IPS-18c (cell line): ENCODE data around the gene PPP1R26.
"Not testable (repeated sequence)": the region's sequence is repeated elsewhere in the genome, so short reads cannot be mapped to it uniquely, and the experiment has no call there.

Source experiments
- H3K4me3 ChIP-seq: 2 replicates; pipeline ENCODE4 v1.7.0; 2013; ENCODE audit warnings: low read depth, mild to moderate bottlenecking, low read length, moderate library complexity; ENCODE audit not compliant: insufficient read depth
- H3K9me3 ChIP-seq: one replicate; pipeline ENCODE4 v1.6.1; 2013; ENCODE audit warnings: mild to moderate bottlenecking, low read length, moderate library complexity; ENCODE audit not compliant: control insufficient read depth, insufficient read depth

The PPP1R26 gene

GRCh38 chr9:135455401-135456030 is 24.1 kb upstream of the PPP1R26 start:
- Histone ChIP-seq H3K9me3 (no peaks in the 10 kb centered on the region), H3K4me3 (no peak overlapping the region; the same call in 1 of the 2 replicates)

- Histone ChIP-seq H3K9me3 (no peaks in the 10 kb centered on the region), H3K4me3 (no peak overlapping the region)
These were observed 23.0 kb upstream of the PPP1R26 start for GRCh38 chr9:135456436-135457104.

- not testable (repeated sequence) for H3K9me3 ChIP-seq, H3K4me3 ChIP-seq
These were observed 21.1 kb upstream of the PPP1R26 start for GRCh38 chr9:135458478-135458877.

GRCh38 chr9:135461936-135462335 is 17.6 kb upstream of the PPP1R26 start:
- Histone ChIP-seq H3K4me3 (no peak overlapping the region), H3K9me3 (no peaks in the 10 kb centered on the region)

GRCh38 chr9:135463140-135463539 is 16.4 kb upstream of the PPP1R26 start:
- H3K4me3 ChIP-seq, result no peak overlapping the region; the same call in 1 of the 2 replicates
- H3K9me3 ChIP-seq, result no peaks in the 10 kb centered on the region

GRCh38 chr9:135464181-135464580 is 15.4 kb upstream of the PPP1R26 start:
- H3K4me3 ChIP-seq, result no peak overlapping the region
- peaks cover 2% of the 10 kb centered on the region for H3K9me3 ChIP-seq

- Histone ChIP-seq H3K4me3 (no peak overlapping the region), H3K9me3 (peaks cover 2% of the 10 kb centered on the region)
These were observed 10.6 kb upstream of the PPP1R26 start for GRCh38 chr9:135468854-135469521.

- Histone ChIP-seq H3K4me3 (no peak overlapping the region), H3K9me3 (peaks cover 2% of the 10 kb centered on the region)
These were observed 7.6 kb upstream of the PPP1R26 start for GRCh38 chr9:135471791-135472640.

- Histone ChIP-seq H3K9me3 (no peaks in the 10 kb centered on the region), H3K4me3 (no peak overlapping the region)
These were observed 5.5 kb upstream of the PPP1R26 start for GRCh38 chr9:135473972-135474543.

- Histone ChIP-seq H3K9me3 (no peaks in the 10 kb centered on the region), H3K4me3 (no peak overlapping the region)
These were observed 4.7 kb upstream of the PPP1R26 start for GRCh38 chr9:135474915-135475314.

GRCh38 chr9:135476561-135477355 is 2.8 kb upstream of the PPP1R26 start:
- H3K9me3 ChIP-seq, result no peaks in the 10 kb centered on the region
- H3K4me3 ChIP-seq, result no peak overlapping the region

- no peaks in the 10 kb centered on the region for H3K9me3 ChIP-seq
- no peak overlapping the region; the same call in 1 of the 2 replicates for H3K4me3 ChIP-seq
These were observed 1.4 kb upstream of the PPP1R26 start for GRCh38 chr9:135478191-135478590.

- peak overlapping the region; percentile 56; the same call in 1 of the 2 replicates for H3K4me3 ChIP-seq
- H3K9me3 ChIP-seq, result no peaks in the 10 kb centered on the region
These were observed 633 bp upstream of the PPP1R26 start for GRCh38 chr9:135478829-135479468.

- no peaks in the 10 kb centered on the region for H3K9me3 ChIP-seq
- peak overlapping the region; percentile 75 for H3K4me3 ChIP-seq
These were observed 723 bp downstream of the PPP1R26 start for GRCh38 chr9:135480071-135480939.

- peak overlapping the region; percentile 75 for H3K4me3 ChIP-seq
- H3K9me3 ChIP-seq, result no peaks in the 10 kb centered on the region
These were observed 1.3 kb downstream of the PPP1R26 start for GRCh38 chr9:135480940-135481310.
